ENCODE data around the gene CSGALNACT2. TPM values are rescaled to one million over a fixed set of nuclear protein-coding genes. Genes with fewer than 3 reads are reported as not detected.

CSGALNACT2 gene
- polyA plus RNA-seq, 4 donors: 2.5 to 13.4 (median 4.8) TPM

DNA sequence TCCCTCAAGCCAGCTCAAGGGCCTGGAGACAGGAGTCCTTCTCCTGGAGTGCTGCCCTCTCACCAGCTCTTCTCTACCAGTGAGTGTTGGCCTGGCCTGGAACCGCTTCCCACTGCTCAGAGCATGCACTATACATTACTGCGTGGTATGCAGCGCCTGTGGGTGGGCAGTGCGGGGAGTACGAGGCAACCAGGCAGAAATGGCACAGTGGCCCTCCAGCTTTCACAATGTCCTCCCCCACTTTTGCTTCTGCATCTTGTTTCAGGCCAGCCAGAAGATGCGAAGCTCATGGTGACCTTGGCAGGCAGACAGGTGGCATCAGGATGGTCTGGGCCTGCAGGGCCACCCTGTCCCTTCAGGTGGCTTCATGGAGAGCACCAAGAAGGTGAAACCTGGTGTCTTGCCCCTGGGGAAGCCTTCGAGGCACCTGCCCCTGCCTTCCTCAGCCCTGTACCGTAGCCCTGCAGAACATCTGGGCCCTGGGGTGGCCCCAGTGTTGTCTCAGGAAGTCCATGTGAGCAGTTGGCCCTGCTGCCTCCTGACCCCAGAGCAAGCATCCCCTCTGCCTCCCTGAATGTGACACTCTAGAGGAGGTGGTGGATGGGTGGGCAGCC, 92.8 kb downstream of the CSGALNACT2 start:
- FAIRE-seq (no peak), DNase-seq (no peak)
- Histone ChIP-seq H3K36me3 (ENCODE audit: control insufficient read depth in 3 of 3, insufficient read depth in 2 of 3, low read depth in 1 of 3, low read length in 3 of 3) (no peaks in the 10 kb centered on the region), H3K27me3 (ENCODE audit: control insufficient read depth in 3 of 3, insufficient read depth in 3 of 3, low read length in 3 of 3) (peaks cover 7 to 35% (median 16%) of the 10 kb centered on the region in 3 donors), H3K9me3 (ENCODE audit: control insufficient read depth in 2 of 2, insufficient read depth in 1 of 2, low read depth in 1 of 2, low read length in 1 of 2) (no peaks in the 10 kb centered on the region), H3K27ac (ENCODE audit: low read depth in 1 of 3, low read length in 2 of 3) (no peak overlapping the region), H3K4me3 (ENCODE audit: low read depth in 1 of 3, low read length in 3 of 3) (no peak overlapping the region), H3K4me1 (ENCODE audit: control insufficient read depth in 3 of 3, insufficient read depth in 2 of 3, low read depth in 1 of 3, low read length in 2 of 3) (no peaks in the 10 kb centered on the region)
- WGBS, 3 donors: 84 to 91% (median 88%) methylated on average over 7 to 8 of the region's 8 CpGs

DNA sequence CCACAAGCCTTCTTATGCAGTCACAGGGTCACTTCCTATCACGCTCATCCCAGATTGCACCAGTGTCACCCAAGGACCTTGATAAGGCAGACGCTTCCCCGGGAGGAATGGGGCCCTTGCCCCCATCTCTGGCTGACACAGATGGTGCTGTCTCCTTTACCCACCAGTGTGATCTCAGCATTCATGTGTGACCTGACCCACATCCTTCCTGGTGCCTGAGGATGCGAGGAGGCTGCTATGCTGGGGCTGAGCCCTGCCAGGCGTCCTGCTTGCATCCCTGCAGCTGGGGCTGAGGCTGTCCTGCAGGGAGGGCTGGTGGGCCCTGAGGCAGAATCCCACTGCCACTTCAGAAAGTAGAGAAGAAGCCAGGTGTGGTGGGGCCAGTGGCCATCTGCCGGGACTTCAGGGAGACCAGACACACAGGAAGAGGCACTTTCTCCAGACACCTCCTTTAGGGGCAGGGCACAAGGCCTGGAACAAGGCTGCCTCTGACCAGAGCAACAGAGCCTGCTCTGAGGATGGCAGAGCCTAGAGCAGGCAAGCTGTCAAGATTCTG, 93.4 kb downstream of the CSGALNACT2 start:
- H3K27ac ChIP-seq (ENCODE audit: low read depth in 1 of 3, low read length in 2 of 3): no peak overlapping the region
- no peaks in the 10 kb centered on the region for H3K36me3 ChIP-seq (ENCODE audit: control insufficient read depth in 3 of 3, insufficient read depth in 2 of 3, low read depth in 1 of 3, low read length in 3 of 3)
- FAIRE-seq (no peak), DNase-seq (no peak)
- no peaks in the 10 kb centered on the region for H3K4me1 ChIP-seq (ENCODE audit: control insufficient read depth in 3 of 3, insufficient read depth in 2 of 3, low read depth in 1 of 3, low read length in 2 of 3)
- no peaks in the 10 kb centered on the region for H3K9me3 ChIP-seq (ENCODE audit: control insufficient read depth in 2 of 2, insufficient read depth in 1 of 2, low read depth in 1 of 2, low read length in 1 of 2)
- peaks cover 7 to 35% (median 16%) of the 10 kb centered on the region in 3 donors for H3K27me3 ChIP-seq (ENCODE audit: control insufficient read depth in 3 of 3, insufficient read depth in 3 of 3, low read length in 3 of 3)
- no peak overlapping the region for H3K4me3 ChIP-seq (ENCODE audit: low read depth in 1 of 3, low read length in 3 of 3)
- WGBS, 3 donors: 48 to 59% (median 56%) methylated on average over 6 of the region's 6 CpGs

DNA sequence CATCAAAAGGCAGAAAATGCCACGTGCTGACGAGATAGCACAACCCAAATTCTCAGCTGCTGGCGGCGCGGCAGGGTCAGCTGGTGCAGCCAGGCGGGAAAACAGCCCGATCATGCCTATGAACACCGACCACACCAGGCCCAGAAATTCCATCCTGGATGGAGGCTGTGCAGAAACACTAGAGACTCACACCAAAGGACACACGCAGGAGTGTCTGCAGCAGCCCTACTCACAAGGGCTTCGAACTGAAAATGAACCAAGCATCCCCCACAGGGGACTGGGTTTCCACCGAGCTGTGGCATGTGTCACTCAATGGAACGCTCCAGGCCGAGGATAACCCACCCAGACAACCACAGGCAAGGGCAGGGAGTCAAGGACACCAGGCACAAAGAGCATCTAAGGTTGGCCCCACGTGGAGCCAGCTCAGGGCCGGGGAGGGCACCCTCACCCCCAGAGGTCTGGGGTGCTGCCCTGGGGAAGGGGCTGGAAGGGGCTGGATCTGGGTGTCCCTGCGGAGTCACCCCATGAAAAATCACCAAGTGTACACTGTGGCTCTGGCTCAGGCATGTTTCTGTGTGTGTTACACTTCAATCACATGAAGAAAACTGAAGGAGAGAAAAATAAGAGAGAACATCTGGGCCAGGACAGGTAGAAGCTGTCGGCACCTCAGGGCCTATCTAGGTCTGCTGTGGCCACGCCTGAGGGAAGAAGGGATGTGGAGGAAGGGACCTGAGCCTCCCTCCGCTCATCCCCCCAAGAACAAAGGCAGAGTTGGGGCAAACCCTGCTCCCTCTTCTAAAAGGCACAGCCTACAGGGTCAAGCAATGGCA, 95.6 kb downstream of the CSGALNACT2 start:
- DNase-seq: no peak
- no peak for FAIRE-seq
- WGBS, 3 donors: 72 to 85% (median 78%) methylated on average over 18 to 19 of the region's 19 CpGs
- Histone ChIP-seq H3K4me1 (ENCODE audit: control insufficient read depth in 3 of 3, insufficient read depth in 2 of 3, low read depth in 1 of 3, low read length in 2 of 3) (no peaks in the 10 kb centered on the region), H3K4me3 (ENCODE audit: low read depth in 1 of 3, low read length in 3 of 3) (no peak overlapping the region), H3K9me3 (ENCODE audit: control insufficient read depth in 2 of 2, insufficient read depth in 1 of 2, low read depth in 1 of 2, low read length in 1 of 2) (no peaks in the 10 kb centered on the region), H3K27me3 (ENCODE audit: control insufficient read depth in 3 of 3, insufficient read depth in 3 of 3, low read length in 3 of 3) (peaks cover 7 to 25% (median 9%) of the 10 kb centered on the region in 3 donors), H3K27ac (ENCODE audit: low read depth in 1 of 3, low read length in 2 of 3) (no peak overlapping the region), H3K36me3 (ENCODE audit: control insufficient read depth in 3 of 3, insufficient read depth in 2 of 3, low read depth in 1 of 3, low read length in 3 of 3) (no peaks in the 10 kb centered on the region)

DNA sequence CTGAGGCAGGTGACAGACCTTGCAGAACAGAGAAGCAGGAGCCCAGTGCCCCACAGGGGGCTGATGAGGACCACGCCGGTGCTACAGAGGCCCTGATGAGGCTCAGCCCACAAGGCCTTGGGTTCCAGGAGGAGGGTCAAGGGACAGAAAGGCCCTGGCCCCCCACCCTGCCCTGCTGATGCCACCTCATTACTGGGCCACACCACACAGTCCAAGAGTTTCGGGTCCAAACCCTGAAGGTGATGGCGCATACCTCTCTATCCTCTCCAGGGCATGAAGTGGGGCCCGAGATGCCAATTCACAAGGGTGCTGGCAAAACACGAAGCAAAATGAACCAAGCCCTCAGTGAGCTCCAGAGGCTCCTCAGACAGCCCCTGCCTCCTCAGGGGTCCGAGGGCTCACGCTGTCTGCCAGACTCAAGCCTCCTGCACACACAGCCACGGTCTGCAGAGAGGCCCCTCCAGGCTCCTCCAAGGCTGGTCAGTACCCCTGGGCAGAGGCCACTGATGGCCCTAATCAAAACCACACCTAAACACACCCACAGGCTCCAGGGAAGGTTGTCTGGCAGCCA, 96.3 kb downstream of the CSGALNACT2 start:
- no peaks in the 10 kb centered on the region for H3K4me1 ChIP-seq (ENCODE audit: control insufficient read depth in 3 of 3, insufficient read depth in 2 of 3, low read depth in 1 of 3, low read length in 2 of 3)
- no peaks in the 10 kb centered on the region for H3K36me3 ChIP-seq (ENCODE audit: control insufficient read depth in 3 of 3, insufficient read depth in 2 of 3, low read depth in 1 of 3, low read length in 3 of 3)
- H3K9me3 ChIP-seq (ENCODE audit: control insufficient read depth in 2 of 2, insufficient read depth in 1 of 2, low read depth in 1 of 2, low read length in 1 of 2): no peaks in the 10 kb centered on the region
- H3K4me3 ChIP-seq (ENCODE audit: low read depth in 1 of 3, low read length in 3 of 3): no peak overlapping the region
- peaks cover 7 to 20% (median 7%) of the 10 kb centered on the region in 3 donors for H3K27me3 ChIP-seq (ENCODE audit: control insufficient read depth in 3 of 3, insufficient read depth in 3 of 3, low read length in 3 of 3)
- FAIRE-seq: no peak
- no peak overlapping the region for H3K27ac ChIP-seq (ENCODE audit: low read depth in 1 of 3, low read length in 2 of 3)
- WGBS, 3 donors: 73 to 86% (median 80%) methylated on average over 7 to 9 of the region's 9 CpGs
- DNase-seq: no peak

Other genes starting within 250 kb of the CSGALNACT2 start
- 10 to 100 TPM in 1 of 4 donors, 1 to 10 TPM in 1, not detected in 2; 5.3 to 11.0 TPM for gene RET, start 61.4 kb upstream of the CSGALNACT2 start, polyA plus RNA-seq
- gene RASGEF1A, start 128.6 kb downstream of the CSGALNACT2 start, polyA plus RNA-seq: 1 to 10 TPM in 2 of 4 donors, under 1 TPM in 2; 0.27 to 1.8 (median 1.1) TPM
- under 1 TPM in 1 of 4 donors, not detected in 3; 0.10 TPM for gene FXYD4, start 233.2 kb downstream of the CSGALNACT2 start, polyA plus RNA-seq